Immature natural killer cell (primary cell): ENCODE data around the gene TNS4. TPM values are rescaled to one million over a fixed set of nuclear protein-coding genes. Genes with fewer than 3 reads are reported as not detected.

Source experiments
- DNase-seq, 3 donors: peaks; one replicate each; pipeline ENCODE4 v3.0.0; 2022; ENCODE audit warnings: mixed read lengths in 1 of 3
- H3K27ac Mint-ChIP-seq, 6 donors: one replicate each; pipeline ENCODE4 v1.8.0; 2020; ENCODE audit warnings: mixed read lengths in 6 of 6, mild to moderate bottlenecking in 5 of 6, inconsistent platforms in 4 of 6, moderate library complexity in 3 of 6
- H3K27me3 Mint-ChIP-seq, 3 donors: one replicate each; pipeline ENCODE4 v1.8.0; 2020 to 2021; ENCODE audit warnings: low read depth in 3 of 3, mild to moderate bottlenecking in 3 of 3, mixed read lengths in 3 of 3, moderate library complexity in 3 of 3, inconsistent platforms in 1 of 3
- H3K36me3 Mint-ChIP-seq, 3 donors: one replicate each; pipeline ENCODE4 v1.8.0; 2020; ENCODE audit warnings: mixed read lengths in 3 of 3, inconsistent platforms in 2 of 3, mild to moderate bottlenecking in 2 of 3
- H3K4me1 Mint-ChIP-seq, 2 donors: one replicate each; pipeline ENCODE4 v1.8.0; 2020; ENCODE audit warnings: inconsistent platforms in 2 of 2, mild to moderate bottlenecking in 2 of 2, mixed read lengths in 2 of 2, moderate library complexity in 1 of 2
- H3K4me3 Mint-ChIP-seq, 5 donors: one replicate each; pipeline ENCODE4 v1.8.0; 2020; ENCODE audit warnings: mild to moderate bottlenecking in 5 of 5, mixed read lengths in 5 of 5, inconsistent platforms in 3 of 5, moderate library complexity in 3 of 5
- H3K9me3 Mint-ChIP-seq, 6 donors: one replicate each; pipeline ENCODE4 v1.8.0; 2020; ENCODE audit warnings: mild to moderate bottlenecking in 6 of 6, mixed read lengths in 6 of 6, inconsistent platforms in 4 of 6, moderate library complexity in 3 of 6
- polyA plus RNA-seq, 3 donors: library from polyadenylated mRNA; unstranded; fragments of 300-500 nt; fragmentation: Illumina TruSeq; gene quantifications; one replicate each; pipeline ENCODE4 v1.2.3, GENCODE V29; 2021

The TNS4 gene
- polyA plus RNA-seq, 3 donors from 2014 or later = 0.12 TPM; not detected in 2

GRCh38 chr17:40541060-40541872, 39.8 kb upstream of the TNS4 start:
- peak; percentile 85 to 86 (median 85) for DNase-seq
- H3K27ac Mint-ChIP-seq = peak overlapping the region; percentile 75 to 96 (median 92)
- H3K27me3 Mint-ChIP-seq = peaks cover 18 to 30% (median 27%) of the 10 kb centered on the region in 3 donors

GRCh38 chr17:40540448-40540847, 39.0 kb upstream of the TNS4 start:
- Mint-ChIP-seq H3K4me3 (peak overlapping the region; percentile 71 to 82 (median 77)), H3K9me3 (no peaks in the 10 kb centered on the region), H3K27ac (peak overlapping the region; percentile 75 to 96 (median 92)), H3K4me1 (peaks cover 54 to 64% of the 10 kb centered on the region in 2 donors), H3K36me3 (no peaks in the 10 kb centered on the region), H3K27me3 (peaks cover 21 to 30% (median 25%) of the 10 kb centered on the region in 3 donors)
- peak; percentile 64 to 72 (median 65) for DNase-seq

More at GRCh38 chr17:40541060-40541872, 39.8 kb upstream of the TNS4 start:
- H3K4me3 Mint-ChIP-seq = peak overlapping the region; percentile 71 to 82 (median 77)
- H3K36me3 Mint-ChIP-seq = no peaks in the 10 kb centered on the region
- peaks cover 54 to 64% of the 10 kb centered on the region in 2 donors for H3K4me1 Mint-ChIP-seq
- H3K9me3 Mint-ChIP-seq = no peaks in the 10 kb centered on the region

GRCh38 chr17:40539711-40540411, 38.4 kb upstream of the TNS4 start:
- H3K36me3 Mint-ChIP-seq = no peaks in the 10 kb centered on the region
- H3K4me3 Mint-ChIP-seq = peak overlapping the region; percentile 71 to 82 (median 77)
- peaks cover 54 to 64% of the 10 kb centered on the region in 2 donors for H3K4me1 Mint-ChIP-seq
- no peaks in the 10 kb centered on the region for H3K9me3 Mint-ChIP-seq
- peaks cover 21 to 29% (median 25%) of the 10 kb centered on the region in 3 donors for H3K27me3 Mint-ChIP-seq
- peak in 1 of 3 donors; percentile 16 for DNase-seq
- H3K27ac Mint-ChIP-seq = peak overlapping the region; percentile 50 to 96 (median 92)

- Mint-ChIP-seq H3K27me3 (peaks cover 21 to 29% (median 25%) of the 10 kb centered on the region in 3 donors), H3K4me1 (peaks cover 56 to 70% of the 10 kb centered on the region in 2 donors), H3K36me3 (no peaks in the 10 kb centered on the region), H3K9me3 (no peaks in the 10 kb centered on the region), H3K4me3 (peak overlapping the region in 2 of 5 donors; percentile 25 to 71), H3K27ac (peak overlapping the region in 5 of 6 donors; percentile 39 to 96 (median 75))
- no peak for DNase-seq
Observed at GRCh38 chr17:40538936-40539705, 37.7 kb upstream of the TNS4 start.

DNA sequence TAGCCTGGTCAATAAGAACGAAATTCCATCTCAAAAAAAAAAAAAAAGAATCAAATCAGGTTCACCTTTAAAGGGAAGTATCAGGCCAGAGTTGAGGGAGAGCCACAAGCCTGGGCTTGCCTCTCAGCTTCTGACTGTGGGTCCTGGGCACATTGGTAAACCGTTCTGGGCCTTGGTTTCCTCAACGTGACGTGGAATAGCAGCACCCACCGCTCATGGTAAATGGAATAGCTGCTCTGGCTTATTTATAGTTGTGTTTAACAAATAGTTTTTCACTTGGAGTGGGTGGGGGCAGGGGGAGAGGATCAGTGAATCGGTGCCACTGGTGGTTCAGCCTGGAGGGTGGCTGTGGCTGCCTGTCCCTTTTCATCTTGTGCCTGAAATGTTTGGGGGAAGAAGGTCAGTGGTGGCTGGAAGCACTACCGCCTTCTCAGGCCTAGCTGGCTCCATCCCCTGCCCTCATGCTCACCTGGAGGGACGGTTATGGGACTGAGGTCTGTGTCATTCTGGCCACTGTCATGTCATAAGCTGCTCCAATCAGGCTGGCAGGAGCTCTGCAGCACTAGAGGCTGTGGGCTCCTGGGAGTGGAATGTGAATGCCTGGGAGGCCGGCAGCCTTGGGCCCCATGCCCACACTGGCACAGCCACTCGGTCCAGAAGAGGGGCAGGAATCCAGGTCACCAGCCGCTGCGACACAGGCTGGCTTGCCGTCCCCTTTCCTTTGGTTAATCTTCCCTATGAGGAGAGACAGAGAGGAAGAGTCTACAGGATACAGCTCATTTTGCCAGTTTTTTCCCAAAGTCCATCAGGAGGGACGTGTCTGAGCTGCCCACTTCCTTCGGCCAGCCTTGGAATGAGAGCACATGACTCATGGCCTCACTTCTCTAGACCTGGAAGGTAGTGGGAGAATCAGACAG, 36.9 kb upstream of the TNS4 start:
- DNase-seq = no peak
- H3K27me3 Mint-ChIP-seq = peaks cover 26 to 33% (median 27%) of the 10 kb centered on the region in 3 donors

DNA sequence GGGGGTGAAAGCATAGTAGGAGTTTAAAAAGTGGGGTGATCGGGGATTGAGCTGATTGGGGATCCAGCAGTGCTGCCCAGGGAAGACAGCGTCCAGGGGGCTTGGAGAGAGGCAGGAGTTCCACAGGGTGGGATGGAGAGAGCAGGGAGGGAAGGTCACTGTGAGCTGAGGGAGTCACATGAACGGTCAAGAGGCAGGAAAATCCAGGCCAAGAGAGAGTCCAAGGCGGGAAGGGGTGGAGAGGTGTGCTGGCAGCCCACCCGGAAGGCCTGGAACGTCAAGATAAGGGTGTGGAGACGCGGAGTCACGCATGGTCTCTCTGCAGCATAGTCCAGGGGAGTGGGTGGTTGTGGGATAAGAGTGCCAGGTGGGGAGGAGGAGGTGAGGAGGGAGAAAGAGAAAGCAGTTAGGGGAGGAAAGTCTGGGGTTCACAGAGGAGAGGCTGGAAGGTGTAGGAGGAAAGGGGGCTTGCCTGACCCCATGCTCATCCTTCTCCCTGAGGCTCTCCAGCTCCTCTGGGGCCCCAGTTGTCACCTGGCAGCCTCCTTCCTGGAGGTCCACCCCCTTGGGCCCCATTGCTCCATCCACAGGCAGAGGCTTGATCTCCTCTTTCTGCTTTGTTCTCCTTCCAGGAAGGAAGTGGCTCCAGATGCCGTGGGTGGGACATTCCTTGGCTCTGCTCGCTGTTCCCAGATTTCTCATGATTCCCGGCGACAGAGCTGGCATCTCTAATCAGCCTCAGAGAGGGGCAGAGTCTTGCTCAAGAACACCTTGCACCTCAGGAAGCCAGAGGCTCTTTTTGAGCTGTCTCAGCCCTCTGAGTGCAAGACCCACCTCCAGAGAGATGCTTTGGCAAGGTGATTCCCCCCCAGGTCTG, 35.1 kb upstream of the TNS4 start:
- peaks cover 62 to 77% of the 10 kb centered on the region in 2 donors for H3K4me1 Mint-ChIP-seq
- peak overlapping the region in 4 of 6 donors; percentile 2 to 74 (median 54) for H3K27ac Mint-ChIP-seq
- H3K9me3 Mint-ChIP-seq = no peaks in the 10 kb centered on the region
- peaks cover 17 to 32% (median 24%) of the 10 kb centered on the region in 3 donors for H3K27me3 Mint-ChIP-seq
- H3K36me3 Mint-ChIP-seq = no peaks in the 10 kb centered on the region
- H3K4me3 Mint-ChIP-seq = no peak overlapping the region
- no peak for DNase-seq

More for the DNA sequence above, 36.9 kb upstream of the TNS4 start:
- Mint-ChIP-seq H3K36me3 (no peaks in the 10 kb centered on the region), H3K27ac (peak overlapping the region in 4 of 6 donors; percentile 12 to 74 (median 35)), H3K4me1 (peaks cover 62 to 77% of the 10 kb centered on the region in 2 donors), H3K9me3 (no peaks in the 10 kb centered on the region), H3K4me3 (no peak overlapping the region)

GRCh38 chr17:40535924-40536294, 34.5 kb upstream of the TNS4 start:
- peaks cover 62 to 77% of the 10 kb centered on the region in 2 donors for H3K4me1 Mint-ChIP-seq
- no peaks in the 10 kb centered on the region for H3K9me3 Mint-ChIP-seq
- H3K36me3 Mint-ChIP-seq = no peaks in the 10 kb centered on the region
- no peak for DNase-seq
- peak overlapping the region in 4 of 6 donors; percentile 2 to 74 (median 50) for H3K27ac Mint-ChIP-seq
- no peak overlapping the region for H3K4me3 Mint-ChIP-seq
- H3K27me3 Mint-ChIP-seq = peaks cover 11 to 28% (median 19%) of the 10 kb centered on the region in 3 donors

DNA sequence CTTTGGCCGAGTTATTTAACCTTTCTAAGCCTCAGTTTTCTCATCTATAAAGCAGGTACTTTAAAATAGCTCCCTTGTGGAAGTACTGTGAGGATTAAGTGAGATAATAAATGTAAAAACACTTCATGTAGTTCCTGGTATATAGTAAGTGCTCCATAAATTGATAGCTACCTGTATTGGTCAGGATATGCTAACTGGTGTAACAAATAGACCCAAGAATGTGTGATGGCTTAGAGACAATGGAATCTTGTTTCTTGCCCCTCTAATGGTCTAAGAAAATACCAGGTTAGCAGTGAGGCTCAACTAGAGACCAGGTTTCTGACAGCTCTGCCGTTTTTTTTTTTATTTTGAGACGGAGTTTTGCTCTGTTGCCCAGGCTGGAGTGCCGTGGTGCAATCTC, 34.0 kb upstream of the TNS4 start:
- Mint-ChIP-seq H3K36me3 (no peaks in the 10 kb centered on the region), H3K9me3 (no peaks in the 10 kb centered on the region), H3K4me3 (no peak overlapping the region), H3K27ac (peak overlapping the region in 4 of 6 donors; percentile 53 to 83 (median 64)), H3K4me1 (peaks cover 62 to 77% of the 10 kb centered on the region in 2 donors), H3K27me3 (peaks cover 7 to 24% (median 19%) of the 10 kb centered on the region in 3 donors)
- DNase-seq = no peak

- Mint-ChIP-seq H3K4me1 (peaks cover 62 to 77% of the 10 kb centered on the region in 2 donors), H3K27ac (peak overlapping the region in 5 of 6 donors; percentile 66 to 90 (median 83)), H3K27me3 (peaks cover 9 to 24% (median 19%) of the 10 kb centered on the region in 3 donors), H3K4me3 (peak overlapping the region in 1 of 5 donors; percentile 29), H3K36me3 (no peaks in the 10 kb centered on the region), H3K9me3 (no peaks in the 10 kb centered on the region)
- DNase-seq = no peak
Observed at GRCh38 chr17:40534371-40535189, 33.2 kb upstream of the TNS4 start.

- Mint-ChIP-seq H3K27me3 (peaks cover 11 to 22% (median 19%) of the 10 kb centered on the region in 3 donors), H3K9me3 (no peaks in the 10 kb centered on the region), H3K4me3 (peak overlapping the region; percentile 12 to 67 (median 51)), H3K36me3 (no peaks in the 10 kb centered on the region), H3K27ac (peak overlapping the region; percentile 22 to 91 (median 76)), H3K4me1 (peaks cover 62 to 77% of the 10 kb centered on the region in 2 donors)
- DNase-seq = no peak
Observed at GRCh38 chr17:40533896-40534295, 32.5 kb upstream of the TNS4 start.
